GM19397 (cell line): ENCODE data around the gene DLL4.

Experiments used
- ATAC-seq: cut with Tn5 transposase; IDR thresholded peaks from one replicate; pipeline ENCODE4 v1.9.1; 2021; ENCODE audit warnings: mild to moderate bottlenecking, moderate library complexity; ENCODE audit not compliant: unreplicated experiment

DLL4 gene

GRCh38 chr15:40928821-40929659, at the start of gene DLL4:
Gene DLL4 (plus strand): TSS chr15:40929340. CDS start chr15:40929669, 329 bp downstream.
- no peak for ATAC-seq

- no peak for ATAC-seq
Observed at GRCh38 chr15:40879609-40880008, 49.5 kb upstream of the DLL4 start.

GRCh38 chr15:40881351-40881750, 47.8 kb upstream of the DLL4 start:
- ATAC-seq, result no peak

GRCh38 chr15:40886586-40886985, 42.6 kb upstream of the DLL4 start:
- ATAC-seq, result no peak

GRCh38 chr15:40889112-40889511, 40.0 kb upstream of the DLL4 start:
- ATAC-seq, result no peak

- ATAC-seq, result no peak
Observed at GRCh38 chr15:40891138-40891537, 38.0 kb upstream of the DLL4 start.

- ATAC-seq, result no peak
Observed at GRCh38 chr15:40891810-40892446, 37.2 kb upstream of the DLL4 start.

- no peak for ATAC-seq
Observed at GRCh38 chr15:40892447-40893012, 36.6 kb upstream of the DLL4 start.

- no peak for ATAC-seq
Observed at GRCh38 chr15:40893019-40893670, 36.0 kb upstream of the DLL4 start.

- ATAC-seq, result peak; percentile 92
Observed at GRCh38 chr15:40893733-40894680, 35.1 kb upstream of the DLL4 start, which contains the start of gene VPS18. Gene VPS18 (plus strand): TSS chr15:40894450. CDS start chr15:40894769, 319 bp downstream.

GRCh38 chr15:40894681-40895448, 34.3 kb upstream of the DLL4 start:
- peak; percentile 33 for ATAC-seq

GRCh38 chr15:40899536-40900207, 29.5 kb upstream of the DLL4 start:
- ATAC-seq, result no peak

- ATAC-seq, result no peak
Observed at GRCh38 chr15:40900256-40901052, 28.7 kb upstream of the DLL4 start.

GRCh38 chr15:40901053-40901443, 28.1 kb upstream of the DLL4 start:
- ATAC-seq, result no peak

- no peak for ATAC-seq
Observed at GRCh38 chr15:40902605-40903561, 26.3 kb upstream of the DLL4 start.

- ATAC-seq, result no peak
Observed at GRCh38 chr15:40904552-40905201, 24.5 kb upstream of the DLL4 start.
